ENCODE results near the gene PCDHGB4.

The PCDHGB4 gene

DNA sequence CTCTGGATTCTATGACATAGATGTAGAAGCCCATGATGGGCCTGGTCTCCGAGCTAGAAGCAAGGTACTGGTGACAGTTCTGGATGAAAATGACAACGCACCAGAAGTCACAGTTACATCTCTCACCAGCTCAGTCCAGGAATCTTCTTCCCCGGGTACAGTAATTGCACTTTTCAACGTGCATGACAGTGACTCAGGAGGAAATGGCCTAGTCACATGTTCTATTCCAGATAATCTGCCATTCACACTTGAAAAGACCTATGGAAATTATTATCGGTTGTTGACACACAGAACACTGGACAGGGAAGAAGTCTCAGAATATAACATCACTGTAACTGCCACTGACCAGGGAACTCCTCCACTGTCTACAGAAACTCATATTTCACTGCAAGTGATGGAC, 31.4 kb upstream of the PCDHGB4 start:
- peaks cover 0 to 6% (median 0%) of the 10 kb centered on the region in 4 experiments for H3K36me3 ChIP-seq (ENCODE audit: control insufficient read depth in 4 of 4, insufficient read depth in 4 of 4, low read length in 3 of 4)
- H3K9me3 ChIP-seq (ENCODE audit: control extremely low read depth in 1 of 5, control insufficient read depth in 4 of 5, insufficient read depth in 2 of 5, low read depth in 1 of 5, low read length in 4 of 5) = peaks cover 6 to 74% (median 50%) of the 10 kb centered on the region in 5 experiments
- peaks cover 16 to 77% (median 36%) of the 10 kb centered on the region in 5 experiments for H3K27me3 ChIP-seq (replicated peaks in 2 of 5; ENCODE audit: control insufficient read depth in 4 of 5, insufficient read depth in 5 of 5, low read length in 4 of 5)
- no peak overlapping the region for H3K4me3 ChIP-seq (ENCODE audit: control insufficient read depth in 1 of 7, extremely low read depth in 1 of 7, insufficient read depth in 4 of 7, low read depth in 2 of 7, low read length in 6 of 7)
- POLR2A ChIA-PET = no interaction called here
- DNase-seq = no peak
- no peak overlapping the region for H3K27ac ChIP-seq (ENCODE audit: insufficient read depth in 1 of 2, low read depth in 1 of 2, low read length in 2 of 2, poor library complexity in 1 of 2, severe bottlenecking in 2 of 2)
- peaks cover 0 to 3% (median 0%) of the 10 kb centered on the region in 4 experiments for H3K4me1 ChIP-seq (ENCODE audit: control extremely low read depth in 1 of 4, control insufficient read depth in 4 of 4, insufficient read depth in 4 of 4, low read length in 3 of 4)
- CTCF ChIA-PET = interaction anchor here (1.9 kb wide), 1 partner anchor 14 kb away, joined by 7 read pairs; the partner anchor contains the start of gene PCDHGB3
- WGBS (ENCODE audit: insufficient coverage) = 75% methylated on average over 4 of the region's 5 CpGs

DNA sequence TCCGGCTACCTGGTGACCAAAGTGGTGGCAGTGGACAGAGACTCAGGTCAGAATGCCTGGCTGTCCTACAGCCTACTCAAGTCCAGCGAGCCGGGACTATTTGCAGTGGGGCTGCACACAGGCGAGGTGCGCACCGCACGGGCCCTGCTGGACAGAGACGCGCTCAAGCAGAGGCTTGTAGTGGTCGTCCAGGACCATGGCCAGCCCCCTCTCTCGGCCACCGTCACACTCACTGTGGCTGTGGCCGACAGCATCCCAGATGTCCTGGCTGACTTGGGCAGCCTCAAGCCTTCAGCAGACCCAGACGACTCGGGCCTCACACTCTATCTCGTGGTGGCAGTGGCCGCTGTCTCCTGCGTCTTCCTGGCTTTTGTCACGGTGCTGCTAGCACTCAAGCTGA, 30.5 kb upstream of the PCDHGB4 start:
- POLR2A ChIA-PET = no interaction called here
- DNase-seq = no peak
- Histone ChIP-seq H3K9me3 (ENCODE audit: control extremely low read depth in 1 of 5, control insufficient read depth in 4 of 5, insufficient read depth in 2 of 5, low read depth in 1 of 5, low read length in 4 of 5) (peaks cover 6 to 74% (median 50%) of the 10 kb centered on the region in 5 experiments), H3K27me3 (replicated peaks in 2 of 5; ENCODE audit: control insufficient read depth in 4 of 5, insufficient read depth in 5 of 5, low read length in 4 of 5) (peaks cover 15 to 78% (median 40%) of the 10 kb centered on the region in 5 experiments), H3K4me3 (ENCODE audit: control insufficient read depth in 1 of 7, extremely low read depth in 1 of 7, insufficient read depth in 4 of 7, low read depth in 2 of 7, low read length in 6 of 7) (no peak overlapping the region), H3K36me3 (ENCODE audit: control insufficient read depth in 4 of 4, insufficient read depth in 4 of 4, low read length in 3 of 4) (peaks cover 0 to 3% (median 0%) of the 10 kb centered on the region in 4 experiments), H3K27ac (ENCODE audit: insufficient read depth in 1 of 2, low read depth in 1 of 2, low read length in 2 of 2, poor library complexity in 1 of 2, severe bottlenecking in 2 of 2) (no peak overlapping the region), H3K4me1 (ENCODE audit: control extremely low read depth in 1 of 4, control insufficient read depth in 4 of 4, insufficient read depth in 4 of 4, low read length in 3 of 4) (peaks cover 0 to 3% (median 0%) of the 10 kb centered on the region in 4 experiments)
- CTCF ChIA-PET = interaction anchor here (1.4 to 1.6 kb wide), 2 partner anchors 13 to 207 kb away, joined by 3 to 5 read pairs; partner anchors contain the start of gene PCDHGB3
- 45% methylated on average over 19 of the region's 19 CpGs for WGBS (ENCODE audit: insufficient coverage)

DNA sequence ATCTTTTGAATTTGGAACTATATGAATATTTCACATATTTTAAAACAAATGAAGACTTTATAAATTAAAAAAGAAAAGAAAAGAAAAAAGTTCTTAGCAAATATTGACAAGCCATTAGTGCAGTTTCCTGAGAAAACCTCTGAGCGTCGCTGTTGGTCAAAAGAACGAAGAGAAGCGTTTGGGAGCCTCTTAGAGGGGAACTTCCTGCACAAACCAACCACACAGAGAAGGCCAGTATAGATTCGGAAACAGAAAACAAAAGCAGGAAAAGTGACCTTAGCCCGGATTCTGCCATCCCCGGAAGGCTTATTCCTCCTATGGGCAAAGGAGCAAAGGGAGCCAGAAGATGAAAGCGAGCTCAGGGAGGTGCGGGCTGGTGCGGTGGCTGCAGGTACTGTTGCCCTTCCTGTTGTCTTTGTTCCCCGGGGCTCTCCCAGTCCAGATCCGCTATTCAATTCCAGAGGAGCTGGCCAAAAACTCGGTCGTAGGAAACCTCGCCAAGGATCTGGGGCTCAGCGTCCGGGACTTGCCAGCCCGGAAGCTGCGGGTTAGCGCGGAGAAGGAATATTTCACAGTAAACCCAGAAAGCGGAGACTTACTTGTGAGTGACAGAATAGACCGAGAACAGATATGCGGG, 27.6 kb upstream of the PCDHGB4 start, which contains the start of gene PCDHGB2:
Gene PCDHGB2 (plus strand): TSS at position 205 of the 637 bp plus-strand sequence. CDS start 142 bp downstream, at position 347.
- Histone ChIP-seq H3K27me3 (replicated peaks in 2 of 5; ENCODE audit: control insufficient read depth in 4 of 5, insufficient read depth in 5 of 5, low read length in 4 of 5) (peaks cover 11 to 84% (median 47%) of the 10 kb centered on the region in 5 experiments), H3K9me3 (ENCODE audit: control extremely low read depth in 1 of 5, control insufficient read depth in 4 of 5, insufficient read depth in 2 of 5, low read depth in 1 of 5, low read length in 4 of 5) (peaks cover 9 to 77% (median 63%) of the 10 kb centered on the region in 5 experiments), H3K36me3 (ENCODE audit: control insufficient read depth in 4 of 4, insufficient read depth in 4 of 4, low read length in 3 of 4) (peaks cover 0 to 11% (median 0%) of the 10 kb centered on the region in 4 experiments), H3K4me1 (ENCODE audit: control extremely low read depth in 1 of 4, control insufficient read depth in 4 of 4, insufficient read depth in 4 of 4, low read length in 3 of 4) (peaks cover 0 to 3% (median 0%) of the 10 kb centered on the region in 4 experiments), H3K4me3 (ENCODE audit: control insufficient read depth in 1 of 7, extremely low read depth in 1 of 7, insufficient read depth in 4 of 7, low read depth in 2 of 7, low read length in 6 of 7) (peak within 1 kb of the TSS; percentile 24 to 78 (median 45)), H3K27ac (ENCODE audit: insufficient read depth in 1 of 2, low read depth in 1 of 2, low read length in 2 of 2, poor library complexity in 1 of 2, severe bottlenecking in 2 of 2) (no peak within 1 kb of the TSS)
- WGBS (ENCODE audit: insufficient coverage) = 12% methylated on average over 19 of the region's 24 CpGs
- DNase-seq = peak; percentile 57 to 77 (median 66)
- ChIA-PET CTCF (interaction anchor here (1.2 to 1.5 kb wide), 4 partner anchors 12 to 153 kb away, joined by 3 read pairs; no protein-coding TSS in a partner anchor), POLR2A (no interaction called here)

DNA sequence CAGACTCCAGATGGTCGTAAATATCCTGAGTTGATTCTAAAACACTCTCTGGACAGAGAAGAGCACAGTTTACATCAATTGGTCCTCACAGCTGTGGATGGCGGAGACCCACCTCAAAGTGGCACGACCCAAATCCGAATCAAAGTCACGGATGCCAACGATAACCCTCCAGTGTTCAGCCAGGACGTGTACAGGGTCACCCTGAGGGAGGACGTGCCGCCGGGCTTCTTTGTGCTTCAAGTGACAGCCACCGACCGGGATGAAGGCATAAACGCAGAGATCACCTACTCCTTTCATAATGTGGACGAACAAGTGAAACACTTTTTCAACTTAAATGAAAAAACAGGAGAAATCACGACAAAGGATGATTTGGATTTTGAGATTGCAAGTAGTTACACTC, 26.8 kb upstream of the PCDHGB4 start:
- 34% methylated on average over 12 of the region's 15 CpGs for WGBS (ENCODE audit: insufficient coverage)
- ChIA-PET POLR2A (no interaction called here), CTCF (interaction anchor here (1.2 to 1.5 kb wide), 3 partner anchors 11 to 153 kb away, joined by 3 read pairs; no protein-coding TSS in a partner anchor)
- DNase-seq = no peak
- H3K36me3 ChIP-seq (ENCODE audit: control insufficient read depth in 4 of 4, insufficient read depth in 4 of 4, low read length in 3 of 4) = peaks cover 0 to 16% (median 0%) of the 10 kb centered on the region in 4 experiments
- H3K27me3 ChIP-seq (replicated peaks in 2 of 5; ENCODE audit: control insufficient read depth in 4 of 5, insufficient read depth in 5 of 5, low read length in 4 of 5) = peaks cover 12 to 84% (median 55%) of the 10 kb centered on the region in 5 experiments
- H3K4me3 ChIP-seq (ENCODE audit: control insufficient read depth in 1 of 7, extremely low read depth in 1 of 7, insufficient read depth in 4 of 7, low read depth in 2 of 7, low read length in 6 of 7) = peak overlapping the region in 2 of 7 experiments; percentile 62 to 78
- peaks cover 13 to 78% (median 63%) of the 10 kb centered on the region in 5 experiments for H3K9me3 ChIP-seq (ENCODE audit: control extremely low read depth in 1 of 5, control insufficient read depth in 4 of 5, insufficient read depth in 2 of 5, low read depth in 1 of 5, low read length in 4 of 5)
- no peak overlapping the region for H3K27ac ChIP-seq (ENCODE audit: insufficient read depth in 1 of 2, low read depth in 1 of 2, low read length in 2 of 2, poor library complexity in 1 of 2, severe bottlenecking in 2 of 2)
- no peaks in the 10 kb centered on the region for H3K4me1 ChIP-seq (ENCODE audit: control extremely low read depth in 1 of 4, control insufficient read depth in 4 of 4, insufficient read depth in 4 of 4, low read length in 3 of 4)

DNA sequence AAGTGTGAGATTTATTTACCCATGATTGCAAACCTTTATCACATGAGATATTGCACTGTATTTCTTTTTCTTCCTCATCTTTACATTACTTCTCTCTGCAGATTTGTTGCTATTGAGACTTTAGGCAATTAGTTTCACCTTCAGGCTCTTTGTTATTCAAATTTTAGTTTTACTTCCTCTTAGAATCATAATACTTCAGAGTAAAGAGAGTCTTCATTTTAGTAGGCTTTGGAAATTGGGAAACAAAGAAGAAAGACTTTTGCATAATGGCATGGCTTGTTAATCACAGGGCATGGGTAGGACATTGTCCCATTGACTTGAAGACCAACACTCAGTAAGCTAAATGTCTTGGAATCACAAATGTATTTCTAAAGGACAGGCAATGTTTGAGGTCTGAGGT, 24.8 kb upstream of the PCDHGB4 start:
- Histone ChIP-seq H3K27ac (ENCODE audit: insufficient read depth in 1 of 2, low read depth in 1 of 2, low read length in 2 of 2, poor library complexity in 1 of 2, severe bottlenecking in 2 of 2) (no peak overlapping the region), H3K36me3 (ENCODE audit: control insufficient read depth in 4 of 4, insufficient read depth in 4 of 4, low read length in 3 of 4) (peaks cover 0 to 21% (median 0%) of the 10 kb centered on the region in 4 experiments), H3K9me3 (ENCODE audit: control extremely low read depth in 1 of 5, control insufficient read depth in 4 of 5, insufficient read depth in 2 of 5, low read depth in 1 of 5, low read length in 4 of 5) (peaks cover 13 to 78% (median 58%) of the 10 kb centered on the region in 5 experiments), H3K4me1 (ENCODE audit: control extremely low read depth in 1 of 4, control insufficient read depth in 4 of 4, insufficient read depth in 4 of 4, low read length in 3 of 4) (no peaks in the 10 kb centered on the region), H3K4me3 (ENCODE audit: control insufficient read depth in 1 of 7, extremely low read depth in 1 of 7, insufficient read depth in 4 of 7, low read depth in 2 of 7, low read length in 6 of 7) (no peak overlapping the region), H3K27me3 (replicated peaks in 2 of 5; ENCODE audit: control insufficient read depth in 4 of 5, insufficient read depth in 5 of 5, low read length in 4 of 5) (peaks cover 20 to 80% (median 57%) of the 10 kb centered on the region in 5 experiments)
- DNase-seq = no peak
- ChIA-PET POLR2A (no interaction called here), CTCF (interaction anchor here (0.7 kb wide), 1 partner anchor 37 kb away, joined by 3 read pairs; no protein-coding TSS in a partner anchor)

DNA sequence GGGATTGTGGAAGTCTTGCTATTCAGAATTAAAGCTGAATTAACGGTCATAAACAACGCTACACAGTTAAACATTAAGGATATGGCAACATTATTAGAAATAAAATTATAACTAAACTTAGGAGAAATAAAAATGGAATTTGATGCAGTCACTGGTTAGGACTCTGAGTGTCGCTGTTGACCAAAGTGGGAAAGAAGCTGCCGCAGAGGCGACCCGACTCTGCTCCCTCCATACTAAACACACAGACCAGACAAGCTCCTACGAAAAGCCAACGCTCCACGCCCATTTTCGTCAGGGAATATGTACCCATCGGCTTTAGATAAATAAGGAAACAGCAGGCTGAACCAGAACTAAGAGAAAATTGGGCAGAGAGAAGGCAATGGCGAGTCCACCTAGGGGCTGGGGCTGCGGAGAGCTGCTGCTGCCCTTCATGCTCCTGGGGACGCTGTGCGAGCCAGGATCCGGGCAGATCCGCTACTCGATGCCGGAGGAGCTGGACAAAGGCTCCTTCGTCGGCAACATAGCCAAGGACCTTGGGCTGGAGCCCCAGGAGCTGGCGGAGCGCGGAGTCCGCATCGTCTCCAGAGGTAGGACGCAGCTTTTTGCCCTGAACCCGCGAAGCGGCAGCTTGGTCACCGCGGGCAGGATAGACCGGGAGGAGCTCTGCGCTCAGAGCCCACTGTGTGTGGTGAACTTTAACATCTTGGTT, 23.4 kb upstream of the PCDHGB4 start, which contains the start of gene PCDHGA5:
Gene PCDHGA5 (plus strand): TSS at position 211 of the 709 bp plus-strand sequence. CDS start 169 bp downstream, at position 380.
- Histone ChIP-seq H3K4me3 (ENCODE audit: control insufficient read depth in 1 of 7, extremely low read depth in 1 of 7, insufficient read depth in 4 of 7, low read depth in 2 of 7, low read length in 6 of 7) (peak within 1 kb of the TSS in 1 of 7 experiments; percentile 20), H3K27ac (ENCODE audit: insufficient read depth in 1 of 2, low read depth in 1 of 2, low read length in 2 of 2, poor library complexity in 1 of 2, severe bottlenecking in 2 of 2) (no peak within 1 kb of the TSS), H3K27me3 (replicated peaks in 2 of 5; ENCODE audit: control insufficient read depth in 4 of 5, insufficient read depth in 5 of 5, low read length in 4 of 5) (peaks cover 19 to 81% (median 52%) of the 10 kb centered on the region in 5 experiments), H3K36me3 (ENCODE audit: control insufficient read depth in 4 of 4, insufficient read depth in 4 of 4, low read length in 3 of 4) (peaks cover 0 to 21% (median 0%) of the 10 kb centered on the region in 4 experiments), H3K4me1 (ENCODE audit: control extremely low read depth in 1 of 4, control insufficient read depth in 4 of 4, insufficient read depth in 4 of 4, low read length in 3 of 4) (no peaks in the 10 kb centered on the region), H3K9me3 (ENCODE audit: control extremely low read depth in 1 of 5, control insufficient read depth in 4 of 5, insufficient read depth in 2 of 5, low read depth in 1 of 5, low read length in 4 of 5) (peaks cover 10 to 74% (median 58%) of the 10 kb centered on the region in 5 experiments)
- CTCF ChIA-PET = interaction anchor here (0.8 to 1.5 kb wide), 3 partner anchors 10 to 199 kb away, joined by 3 to 5 read pairs (median 4); no protein-coding TSS in a partner anchor
- POLR2A ChIA-PET = no interaction called here
- WGBS (ENCODE audit: insufficient coverage) = 23% methylated on average over 28 of the region's 34 CpGs
- peak in 2 of 3 donors; percentile 19 to 35 for DNase-seq
